Breast epithelium (tissue), 4 donors: ENCODE data around the gene JPH4. TPM values are rescaled to one million over a fixed set of nuclear protein-coding genes. Genes with fewer than 3 reads are reported as not detected.

Experiments used
- DNase-seq, 2 donors: peaks; one replicate each; pipeline ENCODE4 v3.0.0-alpha.2; 2019; ENCODE audit warnings: low spot score in 2 of 2
- H3K27ac ChIP-seq, 2 donors: fragments of 200-600 bp; sonication (generic) in 1 of 2; one replicate each; pipeline ENCODE4 v1.5.1; 2016 to 2019; ENCODE audit warnings: mild to moderate bottlenecking in 1 of 2
- H3K27me3 ChIP-seq, 2 donors: fragments of 200-600 bp; sonication (generic) in 1 of 2; one replicate each; pipeline versions ENCODE4 v1.5.1 to v1.6.0; 2017 to 2019; ENCODE audit warnings: control low read depth in 1 of 2, mild to moderate bottlenecking in 1 of 2
- H3K36me3 ChIP-seq: fragments of 200-600 bp; one replicate; pipeline ENCODE4 v1.5.1; 2019
- H3K4me1 ChIP-seq, 2 donors: fragments of 200-600 bp; sonication (generic); one replicate each; pipeline ENCODE4 v1.5.1; 2016 to 2019; ENCODE audit warnings: control low read depth in 1 of 2
- H3K4me3 ChIP-seq, 3 donors: fragments of 200-600 bp; sonication (generic); 1 replicate in 2 of 3; 2 replicates in 1 of 3; pipeline ENCODE4 v1.5.1; 2016 to 2019; ENCODE audit warnings: mild to moderate bottlenecking in 3 of 3, moderate library complexity in 2 of 3
- H3K9me3 ChIP-seq, 2 donors: fragments of 200-600 bp; sonication (generic) in 1 of 2; one replicate each; pipeline ENCODE4 v1.5.1; 2016 to 2019; ENCODE audit warnings: control low read depth in 1 of 2
- POLR2A ChIP-seq: fragments of 450-650 bp; IDR thresholded peaks from one replicate; pipeline ENCODE4 v1.6.1; 2016; ENCODE audit warnings: antibody characterized with exemption, mild to moderate bottlenecking, moderate library complexity
- POLR2AphosphoS5 ChIP-seq, 3 donors: sonication (generic); formaldehyde crosslinking; IDR thresholded peaks; one replicate each; pipeline ENCODE4 v1.6.1; 2017; ENCODE audit warnings: antibody characterized with exemption in 3 of 3
- intact Hi-C: fragments of 100-400 bp; cut with DNase I; formaldehyde crosslinking; loops from one replicate; pipeline ENCODE4 v1.15.1; 2023; ENCODE audit warnings: low total_unique reads
- total RNA-seq, 3 donors: library from RNA; depleted of rRNA; stranded (reverse); fragments of >200 nt; gene quantifications; one replicate each; pipeline ENCODE4 v1.1.0, GENCODE V29; 2016
- TF ChIP-seq, protein P1 (sequence below), 3 donors: fragments of 450-650 bp; IDR thresholded peaks; one replicate each; pipeline ENCODE4 v1.5.1; 2016 to 2017; ENCODE audit warnings: antibody characterized with exemption in 3 of 3, mild to moderate bottlenecking in 3 of 3, moderate library complexity in 3 of 3

JPH4 gene
- total RNA-seq, 3 donors from 2014 or later: 0.66 to 0.96 (median 0.73) TPM

DNA sequence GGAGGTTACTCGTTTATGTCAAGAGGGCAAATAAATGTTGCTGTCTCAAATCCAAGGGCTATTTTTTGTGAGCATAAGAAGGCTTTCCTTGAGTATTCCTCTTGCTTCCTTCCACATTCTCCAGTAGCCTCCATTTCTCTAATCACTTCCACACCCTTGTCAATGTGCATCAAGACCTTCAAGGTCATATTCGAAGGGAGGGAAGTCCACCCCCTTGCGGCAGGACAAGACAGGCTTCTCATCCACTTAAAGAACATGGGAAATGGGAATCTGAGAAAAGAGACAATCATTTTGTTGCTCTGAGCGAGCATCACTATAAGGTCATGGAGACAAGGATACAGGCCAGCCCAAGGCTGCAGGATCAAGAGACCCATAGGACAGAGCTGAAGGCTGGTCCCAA is 44.4 kb upstream of the JPH4 start:
- no peak overlapping the region for H3K27ac ChIP-seq
- intact Hi-C loops: no loop called here
- H3K36me3 ChIP-seq: no peaks in the 10 kb centered on the region
- TF ChIP-seq POLR2A (no peak), POLR2AphosphoS5 (IDR thresholded peaks at IDR 0.05) (no peak)
- TF ChIP-seq, protein P1, sequence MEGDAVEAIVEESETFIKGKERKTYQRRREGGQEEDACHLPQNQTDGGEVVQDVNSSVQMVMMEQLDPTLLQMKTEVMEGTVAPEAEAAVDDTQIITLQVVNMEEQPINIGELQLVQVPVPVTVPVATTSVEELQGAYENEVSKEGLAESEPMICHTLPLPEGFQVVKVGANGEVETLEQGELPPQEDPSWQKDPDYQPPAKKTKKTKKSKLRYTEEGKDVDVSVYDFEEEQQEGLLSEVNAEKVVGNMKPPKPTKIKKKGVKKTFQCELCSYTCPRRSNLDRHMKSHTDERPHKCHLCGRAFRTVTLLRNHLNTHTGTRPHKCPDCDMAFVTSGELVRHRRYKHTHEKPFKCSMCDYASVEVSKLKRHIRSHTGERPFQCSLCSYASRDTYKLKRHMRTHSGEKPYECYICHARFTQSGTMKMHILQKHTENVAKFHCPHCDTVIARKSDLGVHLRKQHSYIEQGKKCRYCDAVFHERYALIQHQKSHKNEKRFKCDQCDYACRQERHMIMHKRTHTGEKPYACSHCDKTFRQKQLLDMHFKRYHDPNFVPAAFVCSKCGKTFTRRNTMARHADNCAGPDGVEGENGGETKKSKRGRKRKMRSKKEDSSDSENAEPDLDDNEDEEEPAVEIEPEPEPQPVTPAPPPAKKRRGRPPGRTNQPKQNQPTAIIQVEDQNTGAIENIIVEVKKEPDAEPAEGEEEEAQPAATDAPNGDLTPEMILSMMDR (IDR thresholded peaks at IDR 0.05): no peak
- H3K27me3 ChIP-seq: no peaks in the 10 kb centered on the region
- peaks cover 0 to 5% of the 10 kb centered on the region in 2 donors for H3K9me3 ChIP-seq
- DNase-seq: no peak
- no peak overlapping the region for H3K4me3 ChIP-seq
- no peaks in the 10 kb centered on the region for H3K4me1 ChIP-seq

DNA sequence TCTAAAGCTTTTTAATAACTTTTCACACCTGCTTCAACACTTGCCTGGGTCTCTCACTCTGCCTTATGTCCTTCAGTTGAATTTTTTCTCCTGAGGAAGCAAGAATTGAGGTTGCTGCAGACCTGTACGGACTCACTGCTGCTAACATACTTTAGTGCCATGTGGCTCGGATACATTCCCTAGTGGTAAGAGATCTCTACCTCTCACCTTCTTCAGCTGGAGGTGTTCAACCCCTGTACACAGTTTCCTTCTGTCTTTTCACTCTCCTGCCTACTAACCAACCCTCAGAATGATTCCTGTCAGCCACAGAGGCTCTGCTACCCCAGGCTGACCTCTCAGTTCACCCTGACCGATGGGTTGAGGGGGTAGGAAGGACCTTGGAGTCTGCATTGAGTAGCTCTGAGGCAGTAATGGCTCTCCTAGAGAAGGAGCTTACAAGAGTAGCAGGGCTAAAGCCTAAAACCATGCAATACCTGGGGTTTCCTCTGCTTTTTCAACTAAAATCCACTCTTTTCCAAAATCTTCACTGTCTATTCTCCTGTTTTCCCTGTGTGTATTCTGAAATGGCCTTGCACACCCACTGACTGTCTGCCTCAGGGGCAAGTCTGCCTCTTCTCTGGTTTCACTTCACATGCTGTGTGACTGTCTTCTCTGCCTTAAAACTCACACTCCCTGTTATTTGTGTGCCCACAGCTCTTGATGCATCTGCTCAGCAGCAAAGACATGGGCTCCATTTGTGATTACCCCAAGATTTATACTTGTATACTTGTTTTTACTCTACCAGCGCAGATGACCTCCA is 43.5 kb upstream of the JPH4 start:
- no peaks in the 10 kb centered on the region for H3K36me3 ChIP-seq
- H3K9me3 ChIP-seq: peaks cover 0 to 5% of the 10 kb centered on the region in 2 donors
- no peak overlapping the region for H3K27ac ChIP-seq
- no peak for DNase-seq
- H3K4me1 ChIP-seq: no peaks in the 10 kb centered on the region
- H3K27me3 ChIP-seq: no peaks in the 10 kb centered on the region
- TF ChIP-seq, protein P1 (IDR thresholded peaks at IDR 0.05): no peak
- TF ChIP-seq POLR2AphosphoS5 (IDR thresholded peaks at IDR 0.05) (no peak), POLR2A (no peak)
- intact Hi-C loops: no loop called here
- no peak overlapping the region for H3K4me3 ChIP-seq

DNA sequence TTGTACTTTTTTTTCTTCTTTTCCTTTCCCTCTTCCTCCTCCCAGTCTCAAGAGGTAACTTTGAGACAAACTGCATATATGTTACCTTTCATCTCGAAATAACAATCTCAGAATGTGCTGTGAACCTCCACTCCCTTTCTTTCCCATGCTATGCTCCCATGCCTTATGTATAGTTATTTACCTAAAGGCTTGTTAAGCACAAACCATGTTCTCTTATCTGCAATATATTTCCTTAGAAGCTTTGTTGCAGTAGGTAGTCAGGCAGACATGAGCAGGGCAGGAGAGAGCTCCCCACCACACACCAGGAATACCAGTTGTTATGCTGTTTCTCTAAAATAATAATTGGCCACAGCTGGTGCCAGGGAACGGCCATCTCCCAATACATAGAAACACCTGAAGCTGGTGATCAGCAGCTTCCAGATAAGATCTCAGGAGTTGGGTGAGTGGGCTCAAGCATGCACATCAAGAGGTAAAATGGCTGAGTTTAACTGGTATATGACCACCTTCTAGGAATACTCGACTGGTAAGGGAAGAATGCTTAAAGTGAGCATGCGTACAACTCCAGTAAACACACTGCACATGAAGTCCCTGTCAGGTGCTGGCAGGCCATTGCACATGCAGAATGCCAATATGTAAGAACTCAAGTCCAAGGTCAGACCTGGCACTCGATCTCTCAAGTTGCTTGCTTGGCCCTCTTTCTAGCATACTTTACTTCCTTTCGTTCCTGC is 42.8 kb upstream of the JPH4 start:
- DNase-seq: no peak
- Histone ChIP-seq H3K9me3 (peaks cover 0 to 5% of the 10 kb centered on the region in 2 donors), H3K27me3 (no peaks in the 10 kb centered on the region), H3K4me1 (no peaks in the 10 kb centered on the region), H3K36me3 (no peaks in the 10 kb centered on the region), H3K4me3 (no peak overlapping the region), H3K27ac (no peak overlapping the region)
- no peak for TF ChIP-seq POLR2A
- TF ChIP-seq, protein P1 (IDR thresholded peaks at IDR 0.05): no peak
- TF ChIP-seq POLR2AphosphoS5 (IDR thresholded peaks at IDR 0.05): no peak
- intact Hi-C loops: no loop called here

DNA sequence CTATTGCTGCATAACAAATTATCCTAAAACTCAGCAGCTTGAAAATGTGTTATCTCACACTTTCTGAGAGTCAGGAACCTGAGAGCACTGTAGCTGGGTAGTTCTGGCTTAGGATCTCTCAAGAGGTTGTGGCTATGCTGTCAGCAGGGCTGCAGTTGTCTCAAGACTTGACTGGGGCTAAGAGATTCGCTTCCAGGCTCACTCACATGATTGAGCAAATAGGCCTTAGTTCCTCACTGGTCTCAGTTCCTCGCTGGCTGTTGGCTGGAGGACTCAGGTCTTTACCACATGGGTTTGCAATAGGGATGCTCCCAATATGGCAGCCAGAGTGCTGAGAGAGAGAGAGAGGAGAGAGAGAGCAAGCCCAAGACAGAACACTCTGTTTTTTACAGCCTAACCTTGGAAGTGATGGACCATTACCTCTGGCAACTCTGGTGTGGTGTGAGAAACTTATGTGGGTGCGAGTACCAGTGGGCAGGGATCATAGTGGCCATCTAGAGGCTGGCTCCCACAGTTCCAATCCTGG is 41.6 kb upstream of the JPH4 start:
- DNase-seq: no peak
- intact Hi-C loops: no loop called here
- Histone ChIP-seq H3K27me3 (no peaks in the 10 kb centered on the region), H3K4me3 (no peak overlapping the region), H3K27ac (no peak overlapping the region), H3K4me1 (no peaks in the 10 kb centered on the region), H3K9me3 (peaks cover 0 to 5% of the 10 kb centered on the region in 2 donors), H3K36me3 (no peaks in the 10 kb centered on the region)
- TF ChIP-seq, protein P1 (IDR thresholded peaks at IDR 0.05): no peak
- TF ChIP-seq POLR2A: no peak
- TF ChIP-seq POLR2AphosphoS5 (IDR thresholded peaks at IDR 0.05): no peak
